Lung (tissue), 12 donors: ENCODE data around the gene NAPSA. TPM values are rescaled to one million over a fixed set of nuclear protein-coding genes. Genes with fewer than 3 reads are reported as not detected.

ENCODE experiments used
- ATAC-seq: fragments of 200-7000 bp; cut with Tn5 transposase; one replicate; pipeline ENCODE4 v1.9.1; 2020; ENCODE audit warnings: moderate number of reproducible peaks; ENCODE audit not compliant: insufficient read depth, low FRiP score
- DNase-seq, 3 donors: peaks; one replicate each; pipeline ENCODE4 v3.0.0-alpha.2; 2013 to 2017
- H3K27ac ChIP-seq, 2 donors: one replicate each; pipeline ENCODE4 v1.5.1; 2013; ENCODE audit warnings: mild to moderate bottlenecking in 2 of 2, moderate library complexity in 2 of 2, control low read depth in 1 of 2, inconsistent platforms in 1 of 2, low read depth in 1 of 2, low read length in 1 of 2
- H3K27me3 ChIP-seq, 3 donors: one replicate each; pipeline ENCODE4 v1.5.1; 2013; ENCODE audit warnings: low read length in 2 of 3; ENCODE audit not compliant: control insufficient read depth in 3 of 3, insufficient read depth in 3 of 3
- H3K36me3 ChIP-seq, 4 donors: one replicate each; pipeline ENCODE4 v1.5.1; 2013; ENCODE audit warnings: low read length in 4 of 4, mild to moderate bottlenecking in 1 of 4, moderate library complexity in 1 of 4; ENCODE audit not compliant: control insufficient read depth in 4 of 4, insufficient read depth in 4 of 4
- H3K4me1 ChIP-seq, 5 donors: one replicate each; pipeline ENCODE4 v1.5.1; 2013; ENCODE audit warnings: low read length in 5 of 5, mild to moderate bottlenecking in 2 of 5, moderate library complexity in 1 of 5; ENCODE audit not compliant: control insufficient read depth in 5 of 5, insufficient read depth in 5 of 5
- H3K4me3 ChIP-seq: one replicate; pipeline ENCODE4 v1.5.1; 2013; ENCODE audit warnings: mild to moderate bottlenecking, control low read depth, moderate library complexity
- H3K9ac ChIP-seq, 2 donors: one replicate each; pipeline ENCODE4 v1.5.1; 2013; ENCODE audit warnings: low read length in 2 of 2, control low read depth in 1 of 2; ENCODE audit not compliant: insufficient read depth in 1 of 2
- H3K9me3 ChIP-seq, 4 donors: one replicate each; pipeline ENCODE4 v1.5.1; 2013; ENCODE audit warnings: low read length in 3 of 4, mild to moderate bottlenecking in 1 of 4, moderate library complexity in 1 of 4; ENCODE audit not compliant: control insufficient read depth in 4 of 4, insufficient read depth in 3 of 4
- CTCF ChIP-seq: IDR thresholded peaks from 2 replicates; pipeline ENCODE4 v1.5.1; 2012; ENCODE audit warnings: mild to moderate bottlenecking; ENCODE audit errors: control extremely low read depth, extremely low read depth
- WGBS, 2 donors: extraction: QIAGEN DNeasy Blood & Tissue Kit; methylation state at CpG; one replicate each; pipeline ENCODE4 v1.1.7; 2013; 5-methylcytosine and 5-hydroxymethylcytosine counted together
- polyA plus RNA-seq, 2 donors: library from polyadenylated mRNA; stranded (reverse); fragments of 200-250 nt; gene quantifications; one replicate each; pipeline ENCODE4 v1.2.1, GENCODE V29; 2013
- total RNA-seq, 2 donors: library from RNA; depleted of rRNA in 1 of 2; stranded (reverse); fragments of >200 nt in 1 of 2; gene quantifications; one replicate each; pipeline ENCODE4 v1.2.1, GENCODE V29; 2014 to 2021
- donor health status: control.
- donor health status: control.
- donor health status: Bipolar disorder and iron deficiency.
- donor health status: healthy.
- donor health status: DM: yes; HTN: yes; CAD: no.

The NAPSA gene
- total and polyA plus RNA-seq, 4 donors: 655 to 2,584 (median 1,433) TPM

DNA sequence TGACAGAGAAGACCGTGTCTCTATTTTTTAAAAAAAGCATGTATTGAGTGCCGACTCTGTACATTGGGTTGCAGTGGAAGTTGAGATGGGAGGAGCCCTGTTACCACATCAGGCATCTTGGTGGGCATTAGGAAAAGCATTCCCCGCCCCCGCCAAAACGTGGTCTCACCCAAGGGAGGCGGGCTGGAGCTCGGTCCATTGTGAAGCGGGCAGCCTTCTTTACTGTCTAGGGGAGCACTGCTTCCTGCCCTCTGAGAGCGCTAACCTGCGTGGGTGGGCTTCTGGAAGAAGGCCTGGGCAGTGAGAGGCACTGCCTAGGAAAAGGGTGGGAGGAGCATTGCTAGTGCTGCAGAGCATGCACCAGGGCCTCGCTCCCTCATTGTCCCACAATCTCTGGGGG lies 14.7 kb upstream of the NAPSA start:
- 82 to 86% methylated on average over 11 of the region's 11 CpGs for WGBS, 2 donors
- H3K27me3 ChIP-seq: no peaks in the 10 kb centered on the region
- peaks cover 10 to 50% (median 18%) of the 10 kb centered on the region in 4 donors for H3K36me3 ChIP-seq
- ATAC-seq (no peak), DNase-seq (no peak)
- no peak for TF ChIP-seq CTCF
- H3K9me3 ChIP-seq: no peaks in the 10 kb centered on the region
- no peak overlapping the region for H3K27ac ChIP-seq
- no peak overlapping the region for H3K4me3 ChIP-seq
- H3K9ac ChIP-seq: no peak overlapping the region
- H3K4me1 ChIP-seq: peaks cover under 1 to 27% (median 7%) of the 10 kb centered on the region in 5 donors

- peaks cover 10 to 50% (median 18%) of the 10 kb centered on the region in 4 donors for H3K36me3 ChIP-seq
- H3K4me3 ChIP-seq: no peak overlapping the region
- H3K27ac ChIP-seq: no peak overlapping the region
- H3K4me1 ChIP-seq: peaks cover 0 to 22% (median 6%) of the 10 kb centered on the region in 5 donors
- ATAC-seq (no peak), DNase-seq (no peak)
- no peak overlapping the region for H3K9ac ChIP-seq
- 92 to 96% methylated on average over 11 of the region's 11 CpGs for WGBS, 2 donors
- no peak for TF ChIP-seq CTCF
- H3K27me3 ChIP-seq: no peaks in the 10 kb centered on the region
- H3K9me3 ChIP-seq: no peaks in the 10 kb centered on the region
Measured at GRCh38 chr19:50379602-50380001, 14.2 kb upstream of the NAPSA start.

DNA sequence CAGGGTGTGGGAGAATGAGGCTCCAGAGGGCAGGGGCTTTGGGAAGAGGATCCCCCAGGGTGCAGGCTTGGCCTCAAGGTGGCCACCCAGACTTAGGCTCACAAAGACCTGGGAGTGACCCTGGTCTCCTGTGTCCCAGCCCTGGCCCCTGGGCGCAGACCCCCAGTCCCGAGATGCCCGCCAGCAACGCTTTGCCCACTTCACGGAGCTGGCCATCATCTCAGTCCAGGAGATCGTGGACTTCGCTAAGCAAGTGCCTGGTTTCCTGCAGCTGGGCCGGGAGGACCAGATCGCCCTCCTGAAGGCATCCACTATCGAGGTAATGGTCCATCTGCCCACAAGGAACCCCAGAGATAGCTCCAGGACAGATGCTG lies 13.4 kb upstream of the NAPSA start:
- DNase-seq (no peak), ATAC-seq (no peak)
- H3K4me3 ChIP-seq: no peak overlapping the region
- H3K36me3 ChIP-seq: peaks cover 10 to 50% (median 18%) of the 10 kb centered on the region in 4 donors
- no peaks in the 10 kb centered on the region for H3K9me3 ChIP-seq
- no peak overlapping the region for H3K9ac ChIP-seq
- H3K27ac ChIP-seq: no peak overlapping the region
- no peak for TF ChIP-seq CTCF
- peaks cover 0 to 22% (median 6%) of the 10 kb centered on the region in 5 donors for H3K4me1 ChIP-seq
- H3K27me3 ChIP-seq: no peaks in the 10 kb centered on the region
- WGBS, 2 donors: 95 to 98% methylated on average over 10 of the region's 10 CpGs
